GM21717 (cell line): ENCODE data around the gene DYNC1I1.

Source experiments
- ATAC-seq: cut with Tn5 transposase; IDR thresholded peaks from one replicate; pipeline ENCODE4 v1.9.1; 2021; ENCODE audit warnings: mild to moderate bottlenecking, moderate library complexity; ENCODE audit not compliant: unreplicated experiment

Gene DYNC1I1

DNA sequence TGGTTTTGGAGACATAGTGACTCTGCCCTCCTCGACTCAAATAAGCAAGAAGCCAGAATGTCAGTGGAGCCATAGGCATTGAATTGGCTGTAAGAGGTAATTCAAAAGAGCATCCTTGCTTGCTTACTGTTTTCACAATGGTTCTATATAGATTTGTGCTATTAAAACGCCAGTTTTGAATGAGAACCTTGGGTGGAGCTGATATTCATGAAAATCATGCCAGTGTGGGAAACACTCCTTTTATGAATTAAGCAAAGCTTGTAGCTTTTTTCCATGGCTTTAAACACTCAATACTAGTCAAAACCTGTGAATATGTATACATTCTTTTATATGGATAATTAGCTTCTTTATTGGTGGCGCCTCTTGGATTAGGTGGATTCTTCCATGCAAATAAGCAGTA lies 297.0 kb downstream of the DYNC1I1 start:
- no peak for ATAC-seq

DNA sequence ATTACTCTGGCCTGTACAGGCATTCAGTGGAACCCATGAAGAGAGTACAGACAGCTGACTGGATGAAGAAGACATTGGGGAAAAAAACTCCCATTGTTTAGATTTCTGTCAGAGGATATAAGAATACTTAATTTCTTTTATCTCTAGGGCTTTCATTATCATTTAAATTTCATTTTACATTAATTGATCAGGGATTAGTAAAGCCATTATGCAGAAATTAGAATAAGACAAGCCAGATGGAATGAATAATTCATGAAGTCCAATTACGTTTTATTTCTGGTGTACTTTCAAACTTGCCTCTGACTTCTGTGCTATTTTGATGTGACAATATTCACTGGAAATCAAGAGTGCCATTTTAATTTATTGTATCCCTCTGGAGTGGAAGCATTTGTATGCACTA lies 302.5 kb downstream of the DYNC1I1 start:
- ATAC-seq = no peak

DNA sequence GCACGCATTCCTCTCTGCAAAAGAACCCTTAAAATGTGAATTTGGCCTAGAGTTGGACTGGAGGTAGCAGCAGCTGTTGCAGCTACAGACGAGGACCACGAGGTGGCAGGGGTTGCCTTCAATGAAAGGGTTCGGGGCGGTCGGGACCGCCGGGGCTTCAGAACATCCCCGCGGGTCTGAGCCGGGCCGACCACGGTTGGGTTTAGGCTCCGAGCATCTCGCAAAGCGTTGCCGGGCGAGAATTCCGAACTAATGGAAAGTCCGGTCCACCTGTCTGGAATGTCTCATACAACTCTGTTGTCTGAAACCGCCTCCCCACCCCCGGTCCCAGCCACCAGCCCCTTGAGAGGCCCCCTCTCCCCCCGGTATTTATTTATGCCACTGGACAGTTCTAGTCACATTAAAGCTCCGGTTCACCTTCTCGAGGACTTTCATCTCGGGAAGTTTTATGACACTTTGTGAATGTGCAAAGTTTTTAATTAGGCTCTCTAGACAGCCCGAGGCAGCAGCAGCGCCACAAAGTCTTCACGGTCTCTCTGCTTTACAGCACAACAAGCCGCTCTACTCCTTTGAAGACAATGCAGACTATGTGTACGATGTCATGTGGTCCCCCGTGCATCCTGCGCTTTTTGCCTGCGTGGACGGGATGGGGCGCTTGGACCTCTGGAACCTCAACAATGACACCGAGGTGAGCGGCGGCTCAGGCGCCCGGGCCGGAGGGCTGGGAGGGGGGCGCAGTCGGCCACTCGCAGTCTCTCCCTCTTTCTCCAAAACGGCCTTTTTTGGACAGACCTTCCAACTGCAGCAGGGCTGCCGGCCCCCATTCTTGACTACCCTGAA lies 303.4 kb downstream of the DYNC1I1 start:
- ATAC-seq = peak; percentile 91

DNA sequence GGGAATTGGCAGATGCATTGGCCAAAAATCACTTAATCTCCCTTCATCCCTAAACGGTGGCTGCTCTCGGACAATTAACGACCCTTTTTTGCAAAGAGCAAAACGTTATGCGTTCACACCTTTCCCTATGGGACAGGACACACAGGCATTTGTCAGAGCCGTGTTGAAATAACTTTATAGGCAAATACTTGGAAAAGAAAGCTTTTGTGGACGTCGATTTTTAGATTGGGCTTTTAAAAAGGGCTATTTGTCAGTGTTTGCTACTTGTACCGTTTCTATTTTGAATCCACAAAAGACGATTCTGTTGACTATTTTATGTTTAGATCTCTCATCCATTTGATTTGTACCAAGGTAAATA lies 304.0 kb downstream of the DYNC1I1 start:
- peak; percentile 20 for ATAC-seq

DNA sequence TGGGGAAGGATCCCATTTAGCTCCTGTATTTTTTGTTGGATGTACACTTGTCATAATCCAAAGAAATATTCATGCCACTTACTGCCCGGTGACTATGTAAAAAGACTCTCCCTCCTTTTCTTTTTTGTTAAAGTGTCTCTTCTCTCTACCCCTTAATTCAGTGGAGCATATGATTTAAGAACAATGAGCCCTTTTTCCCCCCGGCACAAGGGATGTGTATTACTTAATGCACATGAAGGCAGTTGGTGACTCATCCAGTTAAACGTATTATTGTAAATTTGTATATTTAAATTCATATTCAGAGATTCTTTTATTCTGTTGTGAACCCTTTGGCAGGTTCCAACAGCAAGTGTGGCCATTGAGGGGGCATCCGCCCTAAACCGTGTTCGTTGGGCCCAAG lies 307.7 kb downstream of the DYNC1I1 start:
- no peak for ATAC-seq

DNA sequence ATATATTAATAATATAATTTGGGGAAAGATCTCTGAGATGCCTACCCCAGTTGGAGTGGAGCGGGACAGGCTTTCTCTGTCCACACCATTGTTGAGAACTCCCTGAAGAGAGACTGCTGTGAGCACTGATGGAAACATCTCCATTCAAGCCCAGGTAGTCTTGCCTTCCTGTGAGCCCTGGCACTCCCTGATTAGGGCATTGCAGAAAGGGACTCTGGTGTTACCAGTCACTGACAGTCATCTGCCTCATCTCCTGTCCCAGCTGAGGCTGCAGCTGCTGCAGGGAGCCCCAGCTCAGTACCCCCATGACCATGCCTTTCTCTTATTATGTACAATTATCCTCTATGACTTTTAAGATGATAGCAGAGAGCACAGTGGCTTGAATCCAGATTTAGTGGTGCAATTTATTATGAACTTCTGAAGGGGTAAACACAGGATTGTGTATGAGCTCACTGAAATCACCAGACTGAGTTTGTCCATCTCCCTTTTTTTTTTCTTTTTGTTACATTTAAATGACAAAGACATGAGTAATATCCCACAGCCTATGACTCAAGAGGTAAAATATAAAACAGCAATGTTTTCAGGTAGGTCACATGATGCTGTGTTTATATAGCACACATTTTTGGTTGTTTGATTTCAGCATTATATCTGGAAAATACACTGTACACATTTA lies 312.7 kb downstream of the DYNC1I1 start:
- ATAC-seq = no peak

DNA sequence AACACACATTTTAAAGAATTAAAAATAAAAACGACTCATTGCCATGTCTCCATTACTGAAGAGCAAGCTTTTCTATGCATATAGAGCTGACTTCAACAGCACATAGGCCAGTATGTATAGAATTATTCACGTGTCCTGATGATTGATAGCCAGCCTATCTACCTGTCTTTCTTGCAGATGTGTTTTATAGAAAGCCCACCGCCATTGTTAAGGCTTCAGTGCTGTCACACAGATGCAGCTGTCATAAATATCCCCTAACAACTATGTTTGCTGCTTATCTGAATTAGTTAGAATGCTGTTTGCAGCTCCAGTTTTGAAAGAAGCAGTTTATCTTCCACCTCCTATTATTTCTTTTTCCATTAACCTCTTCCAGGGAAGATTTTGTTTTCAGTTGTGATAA lies 313.6 kb downstream of the DYNC1I1 start:
- ATAC-seq = no peak

DNA sequence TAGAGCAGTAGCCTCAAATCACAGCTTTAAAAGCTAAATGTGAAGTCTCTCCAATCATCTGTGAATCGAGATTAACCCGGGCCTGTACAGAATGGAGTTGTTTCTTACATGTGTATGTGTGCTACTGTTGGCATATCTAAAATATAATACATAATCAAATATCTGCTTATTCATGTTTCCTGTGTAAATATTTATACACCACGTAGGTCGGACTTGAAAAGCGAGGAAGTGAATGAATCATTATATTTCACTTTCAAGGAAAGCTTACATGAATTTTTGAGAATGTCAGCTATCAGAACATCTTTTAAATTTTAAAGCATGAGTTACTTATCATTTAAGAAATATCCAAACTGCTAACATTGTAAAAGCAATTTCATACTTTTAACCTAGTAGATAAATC lies 316.2 kb downstream of the DYNC1I1 start:
- ATAC-seq = no peak

DNA sequence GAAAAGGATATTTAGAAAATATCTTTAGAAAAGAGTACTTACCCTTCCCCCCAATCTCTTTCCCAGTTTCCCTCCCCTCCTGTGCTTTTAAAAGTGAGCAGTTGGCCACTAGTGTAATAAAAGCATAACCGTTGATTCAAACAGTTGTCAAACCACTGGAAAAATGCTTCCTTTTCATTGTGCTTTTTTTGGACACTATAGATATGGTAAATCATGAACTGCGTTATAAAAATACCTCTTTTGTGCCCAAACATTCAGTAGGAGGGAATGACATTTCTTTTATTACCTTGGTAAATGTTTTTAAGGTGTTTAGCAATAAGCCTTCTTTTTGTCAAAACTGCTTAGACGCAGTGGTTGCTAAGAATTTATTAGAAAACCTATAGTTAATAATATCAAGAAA lies 317.2 kb downstream of the DYNC1I1 start:
- no peak for ATAC-seq

DNA sequence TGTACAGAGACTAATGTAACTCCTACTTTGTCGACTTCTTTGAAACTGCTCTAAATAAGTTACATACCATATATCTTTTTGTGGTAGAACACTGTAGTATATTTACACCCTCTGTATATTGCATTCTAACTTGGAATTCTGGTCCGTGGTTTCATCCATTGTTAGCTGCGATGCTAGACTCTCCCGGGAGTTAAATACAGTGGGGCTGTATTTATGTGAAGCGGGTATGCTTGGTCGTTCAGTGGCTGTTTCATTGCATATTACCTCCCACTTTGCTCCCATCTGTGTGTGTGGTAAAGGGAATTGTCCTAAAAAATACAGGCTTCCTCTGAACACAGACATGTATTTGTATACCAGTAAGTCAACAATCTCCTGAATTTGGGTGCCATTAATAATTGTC lies 318.4 kb downstream of the DYNC1I1 start:
- no peak for ATAC-seq

DNA sequence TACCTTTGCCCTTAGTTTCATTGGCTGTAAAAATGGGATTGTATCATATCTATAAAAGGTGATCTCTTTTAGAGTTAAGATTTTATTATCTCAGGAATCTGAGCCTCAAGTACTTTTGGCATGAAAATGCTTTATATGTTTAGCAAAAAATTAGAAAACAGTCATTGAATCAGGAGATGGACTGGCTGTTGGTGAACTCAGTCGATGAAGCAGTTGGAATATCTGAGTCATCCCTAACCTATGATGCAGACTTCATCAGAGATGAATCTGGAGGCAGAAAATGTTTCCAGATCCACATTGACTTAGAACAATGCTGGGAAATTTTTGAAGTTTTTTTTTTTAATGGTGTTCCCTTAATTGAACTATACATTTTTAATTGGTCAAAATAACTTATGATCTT lies 321.1 kb downstream of the DYNC1I1 start:
- ATAC-seq = no peak

DNA sequence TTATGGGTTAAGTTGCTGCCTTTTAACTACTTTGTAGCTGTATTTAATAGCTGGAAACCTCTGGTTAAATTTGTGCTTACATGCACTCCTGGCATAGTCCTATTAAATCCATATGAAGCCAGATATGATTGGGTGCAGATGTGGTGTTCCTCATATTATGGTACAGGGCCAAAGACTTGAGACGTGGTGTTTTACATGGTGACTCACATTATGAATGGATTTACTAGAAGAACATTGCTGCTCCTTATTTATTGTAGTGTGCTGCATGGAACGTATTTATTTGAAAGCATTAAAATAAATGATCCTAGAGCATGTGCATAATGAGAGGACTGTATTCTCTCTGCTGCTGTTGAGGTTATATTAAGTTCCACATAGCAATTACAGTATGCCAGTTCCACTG lies 325.5 kb downstream of the DYNC1I1 start:
- no peak for ATAC-seq

DNA sequence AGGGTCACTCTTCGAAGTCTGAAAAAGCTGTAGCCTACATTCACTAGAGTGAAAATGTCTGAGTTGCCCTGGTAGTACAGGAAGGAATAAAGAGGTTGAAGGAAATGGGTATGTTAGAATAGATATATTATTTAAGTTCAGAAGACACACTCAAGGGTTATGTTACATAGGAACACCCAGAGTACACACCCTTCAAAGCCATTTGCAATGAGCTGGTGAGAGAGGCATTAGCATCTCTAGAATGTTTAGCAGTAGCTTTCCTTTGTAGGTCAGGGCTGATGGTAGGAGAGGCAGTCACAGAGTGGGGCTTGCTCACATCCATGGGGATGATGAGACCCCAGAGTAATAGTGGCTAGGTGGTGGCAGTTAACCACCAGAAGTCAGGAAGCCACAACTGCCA lies 328.4 kb downstream of the DYNC1I1 start:
- no peak for ATAC-seq

DNA sequence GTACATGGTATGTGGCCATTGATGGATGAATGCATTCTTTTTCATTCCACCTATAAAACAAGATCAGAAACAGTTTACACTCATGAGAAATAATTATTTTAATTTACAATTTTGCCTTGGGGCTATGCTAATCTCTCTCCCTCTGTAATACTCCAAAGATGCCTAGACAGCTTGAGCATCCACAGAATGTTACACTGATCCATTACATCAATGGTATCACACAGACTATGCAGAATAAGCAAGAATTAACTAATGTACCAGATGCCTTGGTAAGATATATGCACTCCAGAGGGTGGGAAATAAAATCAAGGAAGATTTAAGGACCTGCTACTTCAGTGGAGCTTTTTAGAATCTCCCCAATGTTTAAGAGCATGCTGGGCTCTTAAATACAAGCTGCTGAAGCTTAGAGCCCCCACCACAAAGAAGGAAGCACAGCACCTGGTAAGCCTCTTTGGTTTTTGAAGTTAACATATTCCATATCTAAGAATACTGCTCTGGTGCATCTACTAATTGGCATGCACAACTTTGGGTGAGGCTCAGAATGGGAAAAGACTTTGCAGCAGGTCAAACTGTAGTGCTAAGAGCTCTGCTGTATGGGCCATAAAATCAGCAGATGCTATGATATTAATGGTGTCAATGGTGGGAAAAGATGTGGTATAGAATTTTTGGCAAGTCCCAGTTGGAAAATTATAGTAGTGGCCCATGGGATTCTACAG lies 329.9 kb downstream of the DYNC1I1 start:
- no peak for ATAC-seq

DNA sequence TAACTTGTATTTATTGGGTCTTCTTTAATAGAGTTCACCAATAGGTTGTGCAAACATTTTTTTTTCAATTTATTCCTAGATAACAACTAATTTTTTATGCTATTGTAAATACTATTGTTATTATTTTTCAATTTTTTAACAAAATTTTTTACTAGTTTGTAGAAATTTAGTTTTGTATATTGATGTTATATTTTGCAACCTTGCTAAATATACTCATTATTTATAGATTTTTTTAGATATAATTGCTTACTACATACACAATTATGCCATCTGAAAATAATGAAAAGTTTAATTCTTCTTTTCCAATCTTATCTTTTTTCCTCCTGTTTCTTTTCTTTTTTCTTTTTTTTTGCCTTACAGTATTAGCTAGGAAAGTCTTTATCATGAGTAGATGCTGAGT lies 332.6 kb downstream of the DYNC1I1 start:
- no peak for ATAC-seq

DNA sequence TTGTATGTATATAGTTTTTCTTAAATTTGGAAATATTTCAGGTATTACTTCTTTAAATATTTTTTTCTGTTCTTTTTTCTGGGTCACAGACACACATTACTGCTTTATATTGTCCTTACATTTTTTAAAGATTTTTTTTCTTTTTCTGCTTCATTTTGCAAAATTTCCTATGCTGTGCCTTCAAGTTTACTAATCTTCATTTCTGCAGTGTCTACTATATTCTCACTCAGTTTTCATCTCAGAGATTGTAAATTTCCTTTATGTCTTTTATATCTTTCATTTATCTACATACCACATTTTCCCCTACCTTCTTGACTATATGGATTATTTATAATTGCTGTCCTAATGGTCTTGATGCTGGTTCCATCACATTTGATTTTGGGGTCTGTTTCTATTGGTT lies 339.1 kb downstream of the DYNC1I1 start:
- ATAC-seq = no peak

DNA sequence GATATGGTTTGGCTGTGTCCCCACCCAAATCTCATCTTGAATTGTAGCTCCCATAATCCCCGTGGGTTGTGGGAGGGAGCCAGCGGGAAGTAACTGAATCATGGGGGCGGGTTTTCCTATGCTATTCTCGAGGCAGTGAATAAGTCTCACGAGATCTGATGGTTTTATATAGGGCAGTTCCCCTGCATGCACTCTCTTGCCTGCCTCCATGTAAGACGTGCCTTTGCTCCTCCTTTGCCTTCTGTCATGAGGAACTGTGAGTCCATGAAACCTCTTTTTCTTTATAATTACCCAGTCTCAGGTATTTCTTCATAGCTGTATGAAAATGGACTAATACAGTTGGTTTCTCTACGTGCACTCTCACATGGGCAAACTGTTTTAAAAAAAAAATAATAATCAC lies 341.8 kb downstream of the DYNC1I1 start:
- ATAC-seq = no peak

DNA sequence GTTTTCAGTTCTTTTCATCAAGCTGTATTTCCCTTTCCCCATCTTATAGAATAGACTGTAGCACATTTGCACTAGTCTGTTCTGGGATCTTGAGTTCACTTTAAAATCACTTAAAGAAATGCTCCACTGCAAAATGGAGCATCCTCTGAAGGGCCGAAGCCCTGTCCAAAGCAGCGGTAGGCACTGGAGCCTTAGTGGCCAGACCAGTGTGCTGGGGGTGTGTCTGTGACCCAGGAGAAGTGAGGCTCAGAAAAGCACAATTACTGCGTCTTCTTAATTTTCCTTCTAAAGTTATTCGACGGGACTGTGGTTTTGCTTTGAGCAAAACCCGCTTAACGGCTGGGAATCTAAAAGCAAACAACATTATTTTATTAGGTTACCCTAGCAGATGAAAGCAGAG lies 343.8 kb downstream of the DYNC1I1 start:
- ATAC-seq = no peak

DNA sequence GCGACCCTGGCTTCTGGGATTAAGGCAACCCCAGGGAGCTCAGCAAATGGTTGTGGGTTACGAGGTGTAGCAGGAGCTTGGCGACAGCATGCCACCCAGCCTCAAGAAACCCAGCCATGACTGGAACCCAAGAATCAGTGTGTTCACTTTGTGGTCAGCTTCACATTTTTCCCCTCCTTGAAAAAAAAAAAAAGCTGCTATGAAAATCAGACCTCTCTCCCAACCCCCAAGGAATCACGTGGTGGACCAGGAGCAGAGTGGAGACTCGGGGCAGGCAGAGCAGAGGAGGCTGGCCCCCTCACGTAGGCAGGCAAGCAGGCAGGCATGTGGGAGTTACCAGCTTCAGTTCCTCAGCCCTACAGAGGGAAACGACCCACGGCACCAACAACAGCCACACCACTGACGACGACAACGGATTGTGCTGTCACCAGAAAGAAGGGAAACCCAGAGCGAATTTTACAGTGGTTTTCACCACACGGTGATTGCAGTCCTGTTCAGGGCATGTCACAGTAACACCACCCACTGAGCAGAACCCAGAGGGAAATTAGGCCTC lies 346.2 kb downstream of the DYNC1I1 start:
- ATAC-seq = no peak

DNA sequence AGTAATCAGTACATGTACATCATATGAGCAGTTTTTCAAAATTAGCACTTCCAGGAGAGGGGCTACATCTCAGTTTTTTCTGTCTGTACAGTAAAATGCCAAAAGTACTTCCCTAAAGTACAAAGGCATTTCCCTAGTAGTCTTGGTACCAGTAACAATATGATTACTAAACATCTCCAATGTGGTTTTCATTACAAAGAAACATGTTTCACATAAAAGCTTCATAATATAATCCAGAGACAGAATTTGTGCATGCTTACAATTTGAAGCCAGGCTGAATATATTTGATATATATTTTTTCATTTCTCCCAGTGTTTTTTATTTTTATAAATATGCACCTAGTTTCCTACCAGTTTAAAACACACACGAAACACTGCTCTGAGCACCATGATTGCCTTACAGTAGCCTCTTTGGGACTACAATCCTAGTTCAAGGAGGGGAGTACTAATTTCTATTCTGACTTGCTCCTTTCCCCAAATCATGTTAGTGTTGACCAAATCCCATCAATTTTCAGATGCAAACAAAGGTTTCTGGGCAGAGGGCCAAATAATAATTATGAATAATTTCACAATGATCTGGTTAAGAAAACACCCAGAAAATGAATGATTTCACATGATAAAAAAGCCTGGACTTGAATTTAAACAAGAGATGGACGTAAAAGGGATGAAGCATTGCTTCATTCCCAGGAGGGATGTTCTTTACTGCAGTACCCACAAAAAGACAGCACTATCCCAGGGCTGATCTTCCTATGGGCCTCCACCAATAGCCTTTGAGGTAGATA lies 348.3 kb downstream of the DYNC1I1 start:
- ATAC-seq = no peak

DNA sequence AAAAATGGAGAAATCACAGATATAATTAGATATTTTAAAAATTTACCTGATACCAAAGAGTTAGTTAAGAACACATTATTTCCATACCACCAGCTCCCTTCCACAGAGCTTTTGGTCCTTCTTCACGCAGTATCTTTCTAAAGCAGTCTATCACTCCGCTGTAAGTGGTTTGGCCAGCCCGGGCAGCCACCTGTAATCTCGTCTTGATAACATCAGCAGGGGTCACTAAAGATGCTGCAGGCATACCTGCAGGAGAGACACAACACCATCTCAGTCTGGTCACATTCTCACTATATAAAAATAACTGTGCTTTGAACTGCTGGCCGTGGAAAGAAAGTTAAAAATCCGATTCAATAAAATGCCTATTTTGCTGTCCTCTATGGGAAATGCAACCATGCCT lies 349.4 kb downstream of the DYNC1I1 start:
- no peak for ATAC-seq
